Ectodermal cell (in vitro differentiated cells): ENCODE data around the gene SORCS2.

Source experiments
- H3K27ac ChIP-seq: 2 replicates; pipeline ENCODE4 v1.7.0; 2013; ENCODE audit warnings: mild to moderate bottlenecking, low read depth, low read length; ENCODE audit not compliant: insufficient read depth, poor library complexity, severe bottlenecking
- H3K27me3 ChIP-seq: 2 replicates; pipeline ENCODE4 v1.7.0; 2013; ENCODE audit warnings: mild to moderate bottlenecking, low read length; ENCODE audit not compliant: insufficient read depth, control insufficient read depth, poor library complexity, severe bottlenecking
- H3K36me3 ChIP-seq: one replicate; pipeline ENCODE4 v1.7.0; 2013; ENCODE audit warnings: low read length; ENCODE audit not compliant: control insufficient read depth, insufficient read depth
- H3K4me1 ChIP-seq: one replicate; pipeline ENCODE4 v1.7.0; 2013; ENCODE audit warnings: low read length; ENCODE audit not compliant: control insufficient read depth, insufficient read depth
- H3K4me3 ChIP-seq: 2 replicates; pipeline ENCODE4 v1.7.0; 2013; ENCODE audit warnings: low read depth, low read length, control low read depth; ENCODE audit not compliant: insufficient read depth
- H3K9me3 ChIP-seq: 2 replicates; pipeline ENCODE4 v1.7.0; 2013; ENCODE audit warnings: mild to moderate bottlenecking, low read length, moderate library complexity; ENCODE audit not compliant: control insufficient read depth
- WGBS, 2 experiments: methylation state at CpG; one replicate each; pipeline ENCODE4 v1.1.7; 2013; ENCODE audit warnings: missing lambda C conversion rate in 2 of 2; 5-methylcytosine and 5-hydroxymethylcytosine counted together

The SORCS2 gene

GRCh38 chr4:7418131-7418943 lies 226.0 kb downstream of the SORCS2 start:
- 88 to 89% methylated on average over 14 to 15 of the region's 15 CpGs for WGBS, 2 experiments
- no peaks in the 10 kb centered on the region for H3K27me3 ChIP-seq
- H3K4me3 ChIP-seq = no peak overlapping the region
- H3K4me1 ChIP-seq = peaks cover 11% of the 10 kb centered on the region
- no peaks in the 10 kb centered on the region for H3K9me3 ChIP-seq
- no peak overlapping the region for H3K27ac ChIP-seq
- H3K36me3 ChIP-seq = no peaks in the 10 kb centered on the region

GRCh38 chr4:7419961-7420660 lies 227.8 kb downstream of the SORCS2 start:
- Histone ChIP-seq H3K27me3 (no peaks in the 10 kb centered on the region), H3K27ac (no peak overlapping the region), H3K9me3 (no peaks in the 10 kb centered on the region), H3K4me1 (peaks cover 3% of the 10 kb centered on the region), H3K4me3 (no peak overlapping the region), H3K36me3 (no peaks in the 10 kb centered on the region)
- WGBS, 2 experiments = 69 to 90% methylated on average over 3 to 4 of the region's 4 CpGs

GRCh38 chr4:7420661-7421040 lies 228.3 kb downstream of the SORCS2 start:
- 88 to 90% methylated on average over 14 of the region's 14 CpGs for WGBS, 2 experiments
- Histone ChIP-seq H3K4me3 (no peak overlapping the region), H3K4me1 (no peaks in the 10 kb centered on the region), H3K36me3 (no peaks in the 10 kb centered on the region), H3K9me3 (no peaks in the 10 kb centered on the region), H3K27ac (no peak overlapping the region), H3K27me3 (no peaks in the 10 kb centered on the region)

GRCh38 chr4:7421356-7422150 lies 229.2 kb downstream of the SORCS2 start:
- 85% methylated on average over 24 of the region's 24 CpGs for WGBS, 2 experiments
- no peak overlapping the region for H3K4me3 ChIP-seq
- no peak overlapping the region for H3K27ac ChIP-seq

GRCh38 chr4:7422151-7422897 lies 230.0 kb downstream of the SORCS2 start:
- Histone ChIP-seq H3K36me3 (no peaks in the 10 kb centered on the region), H3K4me3 (no peak overlapping the region), H3K4me1 (peaks cover 6% of the 10 kb centered on the region), H3K9me3 (no peaks in the 10 kb centered on the region), H3K27ac (no peak overlapping the region), H3K27me3 (no peaks in the 10 kb centered on the region)
- 90 to 91% methylated on average over 19 of the region's 19 CpGs for WGBS, 2 experiments

More at GRCh38 chr4:7421356-7422150, 229.2 kb downstream of the SORCS2 start:
- Histone ChIP-seq H3K9me3 (no peaks in the 10 kb centered on the region), H3K36me3 (no peaks in the 10 kb centered on the region), H3K27me3 (no peaks in the 10 kb centered on the region), H3K4me1 (no peaks in the 10 kb centered on the region)

GRCh38 chr4:7422898-7423180 lies 230.5 kb downstream of the SORCS2 start:
- Histone ChIP-seq H3K27me3 (no peaks in the 10 kb centered on the region), H3K36me3 (no peaks in the 10 kb centered on the region), H3K27ac (no peak overlapping the region), H3K9me3 (no peaks in the 10 kb centered on the region), H3K4me3 (no peak overlapping the region), H3K4me1 (peaks cover 11% of the 10 kb centered on the region)
- whole genome bisulfite sequencing, 2 experiments = 92 to 93% methylated on average over 9 of the region's 9 CpGs

- H3K9me3 ChIP-seq = no peaks in the 10 kb centered on the region
- no peak overlapping the region for H3K27ac ChIP-seq
- peaks cover 16% of the 10 kb centered on the region for H3K4me1 ChIP-seq
- WGBS, 2 experiments = 86 to 88% methylated on average over 5 of the region's 5 CpGs
- no peaks in the 10 kb centered on the region for H3K36me3 ChIP-seq
- H3K4me3 ChIP-seq = no peak overlapping the region
- H3K27me3 ChIP-seq = no peaks in the 10 kb centered on the region
Observed at GRCh38 chr4:7423391-7423790, 231.1 kb downstream of the SORCS2 start.

GRCh38 chr4:7423801-7424552 lies 231.6 kb downstream of the SORCS2 start:
- no peaks in the 10 kb centered on the region for H3K36me3 ChIP-seq
- H3K27ac ChIP-seq = no peak overlapping the region
- WGBS, 2 experiments = 88 to 89% methylated on average over 17 of the region's 17 CpGs
- no peak overlapping the region for H3K4me3 ChIP-seq
- H3K4me1 ChIP-seq = peaks cover 21% of the 10 kb centered on the region
- H3K9me3 ChIP-seq = no peaks in the 10 kb centered on the region
- no peaks in the 10 kb centered on the region for H3K27me3 ChIP-seq

GRCh38 chr4:7424553-7425111 lies 232.3 kb downstream of the SORCS2 start:
- Histone ChIP-seq H3K4me3 (no peak overlapping the region), H3K9me3 (no peaks in the 10 kb centered on the region), H3K4me1 (peaks cover 21% of the 10 kb centered on the region), H3K27ac (no peak overlapping the region), H3K36me3 (no peaks in the 10 kb centered on the region), H3K27me3 (no peaks in the 10 kb centered on the region)
- WGBS, 2 experiments = 87 to 88% methylated on average over 18 of the region's 18 CpGs
